Cardiac fibroblast (primary cell): Measurements from ENCODE around the gene UNC79.
A peak's percentile ranks its signal among the peaks of the same experiment; 100 is the strongest.

Experiments
- DNase-seq, 2 donors: peaks; one replicate each; pipeline versions ENCODE4 v3.0.0 to v3.0.0-alpha.2; 2010; ENCODE audit warnings: low read depth in 2 of 2
- H3K4me3 ChIP-seq, 2 donors: replicated peaks in 1 of 2; 1 replicate in 1 of 2; 2 replicates in 1 of 2; pipeline ENCODE4 v1.5.1; 2011; ENCODE audit warnings: low read depth in 2 of 2, low read length in 2 of 2, mild to moderate bottlenecking in 2 of 2, moderate library complexity in 1 of 2
- CTCF ChIP-seq: IDR thresholded peaks from one replicate; pipeline ENCODE4 v1.5.1; 2011; ENCODE audit warnings: low read depth, mild to moderate bottlenecking, low read length, inconsistent platforms

Gene UNC79

GRCh38 chr14:93543766-93544165, 113.0 kb downstream of the UNC79 start:
- TF ChIP-seq CTCF, result peak; percentile 35
- H3K4me3 ChIP-seq, result no peak overlapping the region
- peak; percentile 51 for DNase-seq

- TF ChIP-seq CTCF, result no peak
- no peak overlapping the region for H3K4me3 ChIP-seq
- no peak for DNase-seq
Measured at GRCh38 chr14:93544212-93544611, 113.5 kb downstream of the UNC79 start.

GRCh38 chr14:93546642-93547041, 115.9 kb downstream of the UNC79 start:
- no peak overlapping the region for H3K4me3 ChIP-seq
- no peak for TF ChIP-seq CTCF
- no peak for DNase-seq

GRCh38 chr14:93548102-93548843, 117.5 kb downstream of the UNC79 start:
- TF ChIP-seq CTCF, result no peak
- H3K4me3 ChIP-seq, result no peak overlapping the region
- no peak for DNase-seq

- TF ChIP-seq CTCF, result no peak
- DNase-seq, result no peak
- H3K4me3 ChIP-seq, result no peak overlapping the region
Measured at GRCh38 chr14:93549595-93549994, 118.9 kb downstream of the UNC79 start.

GRCh38 chr14:93564918-93565317, 134.2 kb downstream of the UNC79 start:
- no peak for DNase-seq
- H3K4me3 ChIP-seq, result no peak overlapping the region
- TF ChIP-seq CTCF, result no peak
